ENCODE data around the gene SAMD4A. TPM values are rescaled to one million over a fixed set of nuclear protein-coding genes. Genes with fewer than 3 reads are reported as not detected.

The SAMD4A gene
- total and polyA plus RNA-seq, 11 donors, result 45.0 to 247 (median 138) TPM

GRCh38 chr14:54817506-54817905, 250.6 kb downstream of the SAMD4A start:
- intact Hi-C loops (cut with DNase I), result no loop called here
- 90 to 96% (median 93%) methylated on average over 5 of the region's 5 CpGs for WGBS, 4 donors
- ATAC-seq, result no peak
- TF ChIP-seq, protein P1, sequence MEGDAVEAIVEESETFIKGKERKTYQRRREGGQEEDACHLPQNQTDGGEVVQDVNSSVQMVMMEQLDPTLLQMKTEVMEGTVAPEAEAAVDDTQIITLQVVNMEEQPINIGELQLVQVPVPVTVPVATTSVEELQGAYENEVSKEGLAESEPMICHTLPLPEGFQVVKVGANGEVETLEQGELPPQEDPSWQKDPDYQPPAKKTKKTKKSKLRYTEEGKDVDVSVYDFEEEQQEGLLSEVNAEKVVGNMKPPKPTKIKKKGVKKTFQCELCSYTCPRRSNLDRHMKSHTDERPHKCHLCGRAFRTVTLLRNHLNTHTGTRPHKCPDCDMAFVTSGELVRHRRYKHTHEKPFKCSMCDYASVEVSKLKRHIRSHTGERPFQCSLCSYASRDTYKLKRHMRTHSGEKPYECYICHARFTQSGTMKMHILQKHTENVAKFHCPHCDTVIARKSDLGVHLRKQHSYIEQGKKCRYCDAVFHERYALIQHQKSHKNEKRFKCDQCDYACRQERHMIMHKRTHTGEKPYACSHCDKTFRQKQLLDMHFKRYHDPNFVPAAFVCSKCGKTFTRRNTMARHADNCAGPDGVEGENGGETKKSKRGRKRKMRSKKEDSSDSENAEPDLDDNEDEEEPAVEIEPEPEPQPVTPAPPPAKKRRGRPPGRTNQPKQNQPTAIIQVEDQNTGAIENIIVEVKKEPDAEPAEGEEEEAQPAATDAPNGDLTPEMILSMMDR (IDR thresholded peaks at IDR 0.05), result no peak
- TF ChIP-seq POLR2A (IDR thresholded peaks at IDR 0.05), result no peak
- Histone ChIP-seq H3K9me3 (no peaks in the 10 kb centered on the region), H3K27ac (no peak overlapping the region), H3K27me3 (no peaks in the 10 kb centered on the region), H3K4me1 (no peaks in the 10 kb centered on the region), H3K4me3 (no peak overlapping the region), H3K36me3 (no peaks in the 10 kb centered on the region)
- no peak for DNase-seq

GRCh38 chr14:54818201-54819133, 251.5 kb downstream of the SAMD4A start:
- ATAC-seq (no peak), DNase-seq (no peak)
- TF ChIP-seq POLR2A (IDR thresholded peaks at IDR 0.05), result no peak
- TF ChIP-seq, protein P1 (IDR thresholded peaks at IDR 0.05), result no peak
- H3K4me1 ChIP-seq, result no peaks in the 10 kb centered on the region
- H3K27me3 ChIP-seq, result no peaks in the 10 kb centered on the region
- H3K9me3 ChIP-seq, result peaks cover 0 to 9% (median 3%) of the 10 kb centered on the region in 12 donors
- 75 to 77% (median 76%) methylated on average over 14 of the region's 14 CpGs for WGBS, 4 donors
- no peak overlapping the region for H3K4me3 ChIP-seq
- intact Hi-C loops (cut with DNase I), result no loop called here
- no peaks in the 10 kb centered on the region for H3K36me3 ChIP-seq
- H3K27ac ChIP-seq, result no peak overlapping the region

- peaks cover 0 to 39% (median 20%) of the 10 kb centered on the region in 12 donors for H3K9me3 ChIP-seq
- TF ChIP-seq, protein P1 (IDR thresholded peaks at IDR 0.05), result no peak
- no peak for TF ChIP-seq POLR2A (IDR thresholded peaks at IDR 0.05)
- H3K27ac ChIP-seq, result no peak overlapping the region
- DNase-seq, result no peak
- no peak for ATAC-seq
- intact Hi-C loops (cut with DNase I), result no loop called here
- H3K36me3 ChIP-seq, result no peaks in the 10 kb centered on the region
- H3K27me3 ChIP-seq, result no peaks in the 10 kb centered on the region
- H3K4me3 ChIP-seq, result no peak overlapping the region
- no peaks in the 10 kb centered on the region for H3K4me1 ChIP-seq
Observed at GRCh38 chr14:54822685-54823084, 255.8 kb downstream of the SAMD4A start.

DNA sequence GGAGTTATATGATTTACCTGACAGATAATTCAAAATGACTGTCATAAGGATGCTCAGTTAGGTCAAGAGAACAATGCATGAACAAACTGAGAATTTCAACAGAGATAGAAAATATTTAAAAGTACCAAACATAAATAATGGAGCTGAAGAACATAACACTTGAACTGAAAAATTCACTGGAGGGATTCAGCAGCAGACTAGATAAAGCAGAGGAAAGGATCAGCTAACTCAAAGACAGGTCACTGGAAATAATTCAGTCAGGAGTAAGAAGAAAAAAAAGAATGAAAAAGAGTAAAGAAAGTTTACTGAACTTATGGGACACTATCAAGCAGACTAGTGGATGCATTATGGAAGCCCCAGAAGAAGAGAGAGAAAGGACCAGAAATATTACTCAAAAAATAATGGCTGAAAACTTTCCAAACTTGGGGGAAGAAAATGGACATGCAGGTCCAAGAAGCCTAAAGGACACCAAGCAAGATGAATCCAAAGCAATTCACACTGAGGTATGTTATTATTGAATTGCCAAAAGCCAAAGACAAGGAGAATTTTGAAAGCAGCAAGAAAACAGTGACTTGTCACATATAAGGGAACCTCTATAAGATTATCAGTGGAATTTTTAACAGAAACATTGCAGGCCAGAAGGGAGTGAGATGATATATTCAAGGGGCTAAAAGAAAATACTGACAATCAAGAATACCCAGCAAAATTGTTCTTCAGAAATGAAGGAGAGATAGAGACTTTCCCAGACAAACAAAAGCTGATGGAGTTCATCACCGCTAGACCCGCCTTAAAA, 257.0 kb downstream of the SAMD4A start:
- intact Hi-C loops (cut with DNase I), result no loop called here
- DNase-seq (no peak), ATAC-seq (no peak)
- Histone ChIP-seq H3K27me3 (no peaks in the 10 kb centered on the region), H3K9me3 (peaks cover 0 to 39% (median 20%) of the 10 kb centered on the region in 12 donors), H3K27ac (no peak overlapping the region), H3K36me3 (no peaks in the 10 kb centered on the region), H3K4me1 (no peaks in the 10 kb centered on the region), H3K4me3 (no peak overlapping the region)
- TF ChIP-seq POLR2A (IDR thresholded peaks at IDR 0.05), result no peak
- TF ChIP-seq, protein P1 (IDR thresholded peaks at IDR 0.05), result no peak
- WGBS, 4 donors, result 94 to 97% (median 96%) methylated on average over 2 of the region's 2 CpGs
